Glomerular endothelial cell (primary cell): ENCODE data around the gene NRM. TPM values are rescaled to one million over a fixed set of nuclear protein-coding genes. Genes with fewer than 3 reads are reported as not detected.

Experiments
- DNase-seq: peaks from one replicate; pipeline ENCODE4 v3.0.0-alpha.2; 2011; ENCODE audit warnings: low read depth, low spot score; ENCODE audit errors: extremely low read depth
- total RNA-seq: library from RNA; depleted of rRNA; stranded (reverse); fragments of >200 nt; gene quantifications from 2 replicates; pipeline ENCODE4 v1.2.3, GENCODE V29; 2015

NRM gene
- total RNA-seq, 1 donor from 2014 or later, result 8.8 TPM

DNA sequence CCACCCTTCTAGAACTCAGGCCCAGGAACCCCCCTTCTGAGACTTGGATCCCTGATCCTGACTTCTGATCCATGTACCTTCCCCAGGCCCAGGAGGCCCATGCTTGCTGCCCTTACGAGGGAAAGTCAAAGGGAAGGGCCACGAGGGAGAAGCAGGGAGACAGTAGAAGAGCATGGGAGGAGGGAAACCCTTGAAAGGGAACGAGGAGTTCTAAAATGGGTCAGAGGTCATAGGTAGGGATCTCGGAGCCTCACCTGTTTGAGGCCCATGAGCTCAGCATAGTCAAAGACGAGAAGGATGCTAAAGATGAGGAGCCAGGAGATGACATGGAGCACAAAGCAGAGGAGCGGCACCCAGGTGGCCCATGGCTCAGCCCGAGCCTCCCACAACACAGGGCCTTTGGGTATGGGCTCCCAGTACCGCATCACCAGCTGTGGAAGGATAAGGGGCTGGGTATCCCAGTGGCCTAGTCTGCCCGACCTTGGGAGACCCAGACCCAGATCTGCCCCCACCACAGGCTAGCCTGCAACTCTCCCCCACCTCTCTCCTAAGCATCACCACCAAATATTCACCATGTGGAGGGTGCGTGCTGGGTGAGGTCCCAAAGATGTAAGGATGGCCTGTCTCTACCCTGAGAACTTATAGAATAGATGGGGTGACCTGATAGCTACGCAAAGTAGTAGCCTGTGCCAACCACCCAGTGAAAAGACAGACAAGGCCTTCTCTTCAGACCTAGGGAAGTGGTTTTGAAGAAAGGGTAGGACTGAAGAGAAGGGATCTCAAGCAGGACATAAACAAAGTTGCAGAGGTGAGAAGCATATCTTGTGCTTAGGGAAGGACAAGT, 1.5 kb downstream of the NRM start:
- no peak for DNase-seq

DNA sequence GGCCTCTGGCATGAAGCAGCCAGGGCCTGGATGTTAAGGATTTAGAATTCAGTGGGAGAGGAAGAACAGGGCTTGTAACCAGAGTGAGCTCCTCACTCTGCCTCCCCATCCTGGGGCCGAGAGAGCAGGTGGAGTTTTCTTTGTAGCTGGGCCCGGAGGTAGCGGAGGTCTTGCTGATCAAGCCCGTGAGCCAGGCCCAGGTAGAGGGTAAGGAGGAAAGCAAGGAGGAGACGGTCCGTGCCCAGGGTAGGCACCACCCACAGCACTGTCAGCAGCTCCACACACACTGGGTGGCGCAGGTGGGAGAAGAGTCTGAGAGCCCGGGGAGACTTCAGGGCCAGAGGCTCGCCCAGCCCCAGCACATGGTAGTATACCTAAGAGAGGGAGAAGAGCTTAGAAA, 2.2 kb downstream of the NRM start:
- no peak for DNase-seq

DNA sequence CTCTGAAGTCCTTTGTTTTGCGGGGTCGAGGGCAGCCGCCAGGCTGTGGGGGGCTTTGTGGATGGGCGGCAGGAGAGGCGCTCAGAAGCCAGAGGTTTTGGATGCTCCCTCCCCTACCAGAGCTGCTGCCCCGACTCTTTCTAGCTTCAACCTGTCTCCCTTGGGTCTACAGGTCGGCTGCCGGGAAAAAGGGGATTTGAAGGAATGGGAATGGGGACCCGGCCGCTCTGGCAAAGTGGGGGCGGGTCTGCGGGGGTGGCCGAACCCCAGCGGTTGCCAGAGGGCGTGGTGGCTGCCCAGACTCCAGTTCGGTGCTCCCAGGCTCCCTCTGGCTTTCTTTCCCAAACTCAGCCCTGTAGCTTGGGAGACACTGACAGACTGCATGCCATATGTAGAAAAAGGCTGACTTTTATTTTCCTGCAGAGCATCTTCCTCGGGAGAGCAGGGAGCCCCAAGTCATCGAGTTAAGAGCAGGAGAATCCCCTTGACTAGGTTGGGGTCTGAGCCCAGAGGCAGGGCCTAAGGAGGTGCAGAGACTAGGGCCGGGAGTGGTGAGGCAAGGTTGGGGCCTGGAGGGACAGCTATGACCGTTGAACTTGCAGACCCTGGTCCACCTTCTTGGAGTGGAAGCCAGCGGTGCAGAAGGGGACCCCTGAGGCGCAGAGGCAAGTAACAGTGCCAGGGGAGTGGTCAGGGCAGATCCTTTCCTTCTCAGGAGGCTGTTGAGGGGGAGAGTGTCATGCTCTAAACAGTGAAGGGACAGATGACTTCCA, 2.9 kb downstream of the NRM start:
- no peak for DNase-seq

DNA sequence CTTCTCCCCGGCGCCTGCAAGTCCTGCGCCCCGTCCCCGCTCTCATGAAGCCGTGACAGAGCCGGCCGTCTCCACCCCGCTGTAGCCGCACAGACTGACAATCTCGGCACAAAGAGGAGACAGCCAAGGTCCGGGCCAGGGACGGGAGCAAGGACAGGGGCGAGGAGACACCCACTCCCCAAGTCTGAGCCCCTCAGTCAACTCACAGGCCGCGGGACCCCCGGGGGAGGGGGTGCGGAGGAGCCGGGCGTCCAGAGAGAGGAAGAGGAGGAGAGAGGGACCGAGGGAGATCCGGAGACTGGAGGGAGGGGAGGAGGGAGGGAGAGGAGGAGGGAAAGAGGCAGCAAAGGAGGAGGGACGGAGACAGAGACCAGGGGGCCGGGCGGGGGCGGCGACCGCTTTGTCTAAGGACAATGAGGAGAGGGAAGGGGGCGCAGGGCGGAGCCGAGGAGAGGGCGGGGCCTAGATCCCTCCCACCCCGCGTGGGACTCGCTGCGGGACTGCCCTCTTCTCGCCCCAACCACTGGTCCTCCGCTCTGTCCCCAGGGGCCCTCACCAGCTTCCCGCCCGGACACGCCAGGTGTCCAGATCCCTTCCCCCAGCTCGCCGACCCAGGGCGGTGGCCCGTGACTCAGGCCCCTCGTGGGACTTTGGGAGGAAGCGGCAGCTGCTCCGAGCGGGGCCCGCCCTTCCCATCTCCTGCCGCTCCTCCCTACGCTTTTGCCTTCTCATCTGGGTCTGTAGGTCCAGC, 3.7 kb downstream of the NRM start:
- no peak for DNase-seq

DNA sequence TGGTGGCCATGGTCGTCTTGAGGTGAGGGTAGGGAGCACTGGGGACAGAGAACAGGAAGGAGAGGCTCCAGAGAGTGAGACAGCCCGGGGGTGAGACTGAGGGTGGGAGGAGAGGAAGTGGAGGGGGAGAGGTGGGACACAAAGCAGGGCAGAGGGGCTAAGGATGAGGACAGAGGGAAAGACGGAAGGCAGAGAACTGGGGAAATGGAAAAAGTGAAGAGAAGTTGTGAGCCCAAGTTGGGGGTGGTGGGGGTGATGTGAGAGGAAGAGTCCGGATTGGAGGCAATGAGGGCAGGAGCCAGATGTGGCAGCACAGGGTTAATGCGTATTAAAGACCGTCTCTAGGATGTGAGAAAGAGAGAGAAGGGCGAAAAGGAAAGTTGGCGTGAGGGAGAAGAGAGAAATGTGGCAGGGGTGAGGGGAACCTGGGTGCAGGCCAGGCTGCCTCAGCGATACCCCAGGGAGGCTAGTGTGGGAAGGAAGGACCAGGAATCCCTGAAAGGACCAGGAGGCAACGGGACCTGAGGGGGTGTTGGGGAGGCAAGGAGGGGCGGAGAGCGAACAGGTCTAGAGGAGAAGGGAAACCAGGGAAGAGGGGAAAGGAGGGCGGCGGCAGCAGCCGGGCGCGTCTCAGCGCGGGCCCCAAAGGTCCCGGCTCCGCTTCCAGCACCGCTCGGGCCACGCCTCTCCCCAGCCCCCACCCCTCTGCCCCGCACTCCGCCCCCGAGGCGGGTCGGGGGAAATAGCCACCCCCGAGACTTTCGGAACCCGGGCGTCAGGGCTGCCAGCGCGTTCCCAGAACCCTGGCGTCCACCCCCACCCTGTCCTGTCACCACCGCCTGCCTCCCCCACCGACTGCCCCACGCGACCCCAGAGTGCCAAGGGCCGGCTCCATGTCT, 4.5 kb downstream of the NRM start, which contains the start of gene PPP1R18:
Gene PPP1R18, minus strand, starts transcription at position 637 of the 899 bp plus-strand sequence. Its CDS starts 627 bp downstream, at position 10.
- DNase-seq, result no peak

DNA sequence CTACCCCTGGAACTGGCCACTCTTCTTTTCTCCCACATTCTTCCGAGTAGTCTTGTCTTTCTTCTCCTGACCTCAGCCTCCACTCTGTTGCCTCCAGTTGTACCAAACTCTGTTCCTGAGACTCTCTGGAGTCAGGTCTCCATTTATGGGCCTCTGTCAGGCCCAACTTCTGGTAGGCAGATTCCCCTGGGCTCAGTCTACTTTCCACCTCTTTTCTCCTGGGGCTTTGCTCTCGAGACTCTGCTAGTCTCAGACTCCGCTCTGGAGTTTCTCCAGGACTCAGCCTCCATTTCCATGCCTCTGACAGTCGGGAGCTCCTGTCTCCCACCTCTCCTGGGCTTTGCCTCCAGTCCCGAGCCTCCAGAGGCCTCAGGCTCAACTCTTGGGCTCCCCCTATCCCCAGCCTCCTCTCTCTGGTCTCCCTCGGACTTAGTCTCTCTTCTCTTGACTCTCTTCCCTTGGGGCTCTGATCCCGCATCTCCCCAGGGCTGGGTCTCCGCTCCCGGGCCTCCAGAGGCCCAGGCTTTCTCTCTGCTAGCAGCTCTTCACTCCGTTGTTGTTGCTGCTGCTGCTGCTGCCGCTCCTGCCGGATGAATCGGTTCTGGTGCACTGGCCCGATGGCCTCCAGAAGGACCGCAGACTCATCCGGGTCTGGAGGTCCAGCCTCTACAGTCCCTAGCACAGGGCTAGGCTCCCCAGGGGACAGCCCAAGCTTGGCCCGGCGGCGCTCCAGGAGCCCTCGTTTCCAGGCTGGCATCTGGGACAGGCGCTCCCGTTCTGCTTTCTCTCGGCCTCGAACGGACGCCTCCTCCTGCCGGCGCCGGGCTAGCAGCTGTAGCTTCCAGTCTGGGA, 5.4 kb downstream of the NRM start:
- no peak for DNase-seq

DNA sequence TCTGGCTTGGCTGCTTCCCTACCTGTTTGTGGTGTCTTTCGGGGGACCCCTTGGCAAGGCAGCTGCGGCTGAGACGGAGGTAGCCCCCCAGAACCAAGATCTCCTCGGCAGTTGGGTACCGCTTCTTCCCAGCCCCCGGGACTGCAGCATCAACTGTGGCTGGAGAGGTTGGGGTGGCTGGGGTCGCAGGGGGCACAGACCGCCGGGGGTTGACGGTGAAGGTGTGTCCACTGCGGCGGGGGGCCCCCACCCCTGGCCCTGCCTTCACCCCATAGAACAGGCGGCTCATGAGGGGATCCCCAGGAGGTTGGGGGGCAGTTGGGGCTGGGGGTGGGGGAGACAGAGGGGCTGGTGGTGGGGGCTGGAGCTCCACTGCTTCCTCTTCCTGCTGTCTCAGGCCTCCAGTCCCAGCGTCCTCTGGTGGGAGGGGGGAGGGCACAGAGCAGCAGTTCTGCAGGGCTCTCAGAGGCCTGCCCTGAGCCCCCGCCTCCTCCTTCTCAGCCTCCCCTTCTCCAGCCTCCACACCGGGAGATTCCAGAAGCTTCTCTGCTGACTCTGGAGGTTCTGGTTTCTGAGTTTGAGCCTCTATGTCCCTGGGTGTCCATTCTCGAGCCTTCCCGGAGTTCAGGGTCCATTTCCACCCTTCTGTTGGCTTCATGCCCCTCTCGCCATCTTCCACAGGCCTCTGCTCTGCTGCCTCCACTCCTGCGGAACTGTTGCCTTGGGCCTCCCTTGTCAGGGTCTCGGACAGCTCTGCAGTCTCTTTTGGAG, 6.2 kb downstream of the NRM start:
- DNase-seq, result no peak

DNA sequence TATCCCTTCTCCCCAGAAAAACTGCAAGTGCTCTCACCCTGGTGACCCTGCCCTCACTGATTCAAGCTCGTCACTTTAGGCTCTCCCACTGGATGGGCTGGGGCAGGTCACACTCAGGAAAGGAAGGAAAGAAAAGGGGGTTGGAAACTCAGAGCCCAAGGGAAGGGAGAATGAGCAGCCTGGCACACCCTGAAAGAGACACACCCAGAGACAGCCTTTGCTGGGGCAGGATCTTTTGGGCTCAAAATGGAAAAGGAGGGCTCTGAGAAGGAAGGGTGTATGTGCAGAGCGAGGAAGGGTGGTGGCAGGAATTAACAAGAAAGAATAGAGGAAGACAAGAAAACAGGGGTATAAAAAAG, 6.8 kb downstream of the NRM start:
- no peak for DNase-seq

DNA sequence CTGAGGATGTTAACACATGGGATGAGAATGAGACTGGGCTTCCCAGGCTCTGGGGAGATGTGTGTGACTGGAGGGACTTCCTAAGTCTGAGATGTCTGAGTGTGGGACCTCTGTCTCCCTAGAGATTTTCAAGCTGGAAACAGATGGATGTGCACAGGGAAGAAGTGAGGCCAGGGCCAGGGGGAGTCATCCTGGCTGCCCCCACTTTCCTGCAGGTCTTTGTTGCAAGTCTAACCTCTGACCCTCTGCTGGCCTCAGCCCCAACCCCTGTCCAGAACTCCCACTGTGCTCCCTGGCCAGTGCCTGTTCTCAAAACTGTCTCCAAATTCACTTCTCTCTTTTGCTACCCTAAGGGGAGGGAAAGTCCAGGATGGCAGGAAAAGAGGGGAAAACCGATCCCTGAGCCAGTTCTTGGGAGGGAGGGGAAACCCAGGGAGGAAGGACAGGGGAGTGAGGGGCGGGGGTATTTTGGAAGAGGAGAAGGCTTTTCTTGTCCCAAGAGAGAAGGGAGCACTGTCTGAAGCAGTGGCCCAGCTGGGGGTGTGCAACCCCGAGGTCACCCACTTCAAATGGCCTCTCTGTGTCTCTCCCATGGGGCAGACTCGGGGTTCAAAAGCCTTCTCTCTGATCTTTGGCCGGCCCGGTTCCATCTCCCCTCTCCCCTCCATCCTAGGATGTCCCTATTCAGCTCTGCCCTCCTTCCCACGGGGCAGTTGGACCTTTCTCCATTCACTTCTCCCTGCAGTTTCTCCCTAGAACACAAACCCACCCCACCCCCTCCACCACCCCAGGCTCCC, 7.4 kb downstream of the NRM start:
- DNase-seq, result no peak

DNA sequence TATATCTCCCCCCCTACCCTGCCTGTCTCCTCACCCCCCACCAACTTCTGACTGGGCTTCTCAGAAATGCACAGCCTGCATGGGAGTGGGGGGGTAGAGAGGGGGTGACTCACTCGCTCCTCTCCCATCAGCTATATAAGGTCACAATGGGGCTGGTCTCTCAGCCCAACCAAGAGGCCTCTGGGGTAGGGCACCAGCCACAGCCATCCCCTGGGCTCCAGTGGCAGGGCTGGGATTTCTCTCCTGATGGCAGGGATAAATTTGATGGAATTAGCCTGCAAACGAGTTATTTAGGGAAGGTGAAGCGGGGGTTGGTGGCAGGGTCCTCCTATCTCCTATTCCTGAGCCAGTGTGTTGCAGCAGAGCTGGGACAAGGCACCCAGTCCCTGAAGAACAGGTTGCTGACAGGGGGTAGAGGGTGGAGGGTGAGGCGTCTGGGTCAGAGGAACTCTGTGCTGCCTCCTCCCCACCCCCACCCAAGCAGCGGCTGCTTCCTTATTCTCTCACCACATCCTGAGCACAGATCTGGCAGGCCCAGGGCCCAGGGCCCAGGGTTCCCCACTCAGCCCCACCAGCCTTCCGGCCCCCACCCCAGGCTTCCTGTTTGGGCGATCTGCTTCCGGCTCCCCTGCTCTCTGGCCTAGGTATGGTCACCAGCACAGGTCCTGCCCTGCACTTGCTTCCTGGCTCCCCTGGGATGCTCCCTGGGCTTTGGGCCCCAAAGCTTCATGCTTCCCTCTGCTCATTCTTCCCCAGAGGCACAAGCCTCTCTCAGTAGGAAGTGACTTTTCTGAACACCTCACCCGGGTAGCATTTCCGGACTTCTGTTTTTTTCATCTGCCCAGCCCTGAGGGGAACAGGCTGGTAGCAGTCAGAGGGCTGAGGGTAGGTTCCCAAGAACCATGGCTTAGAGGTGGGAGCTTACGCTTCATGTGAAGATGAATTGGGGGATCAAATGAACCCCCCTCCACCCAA, 8.4 kb downstream of the NRM start:
- DNase-seq, result no peak

DNA sequence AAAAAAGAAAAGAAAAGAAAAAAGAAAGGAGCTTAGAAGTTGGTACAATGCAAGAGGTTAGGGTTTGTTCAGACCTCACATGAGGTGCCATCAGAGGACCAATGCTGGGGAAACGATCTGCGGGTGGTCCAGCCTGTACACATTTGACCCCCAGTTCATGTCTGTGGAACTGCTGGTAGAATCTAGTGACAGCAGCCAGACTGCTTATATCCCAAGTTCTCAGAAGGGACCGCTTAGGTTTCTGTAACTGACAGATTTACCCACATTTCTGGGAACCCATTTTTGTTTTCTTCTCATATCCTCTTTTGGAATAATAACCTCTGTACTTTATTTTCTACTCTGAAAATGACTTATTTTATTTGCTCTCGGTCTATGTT, 9.0 kb downstream of the NRM start:
- no peak for DNase-seq

DNA sequence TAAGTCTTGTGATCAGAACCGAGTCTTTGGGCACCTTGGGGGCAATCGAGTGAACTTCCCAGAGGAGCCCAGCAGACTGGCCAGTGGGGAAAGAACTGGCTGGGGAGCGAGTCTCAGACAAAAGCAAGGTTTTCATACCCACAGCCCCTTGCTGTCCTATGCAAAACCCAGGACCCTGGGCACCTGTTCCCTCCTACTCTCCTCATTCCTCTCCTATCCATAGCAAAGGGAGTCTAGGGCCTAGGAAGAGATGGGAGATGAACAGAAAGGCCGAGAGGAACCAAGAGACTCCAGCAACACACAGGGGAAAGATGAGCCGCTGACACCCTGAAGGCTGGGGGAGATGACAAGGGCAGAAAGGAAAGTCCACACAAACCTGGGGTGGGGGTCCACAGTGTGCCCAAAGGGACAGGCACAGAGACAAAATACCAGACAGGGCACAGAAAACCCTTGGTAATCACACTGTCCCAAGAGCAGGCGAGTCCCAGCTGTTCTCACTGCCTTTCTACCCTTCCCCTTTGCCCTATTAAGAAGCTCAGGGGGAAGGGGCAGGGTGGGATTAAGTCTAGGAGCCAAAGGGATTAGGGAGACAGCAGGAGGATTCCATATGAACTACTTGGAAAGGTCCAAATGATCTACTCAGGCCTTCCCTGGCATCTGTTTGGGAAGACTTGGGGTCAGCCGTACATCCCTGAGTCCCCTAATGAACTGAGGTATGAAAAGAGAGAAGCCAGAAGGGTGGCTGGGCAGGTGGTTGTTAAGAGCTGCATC, 10.8 kb downstream of the NRM start:
- DNase-seq, result no peak

DNA sequence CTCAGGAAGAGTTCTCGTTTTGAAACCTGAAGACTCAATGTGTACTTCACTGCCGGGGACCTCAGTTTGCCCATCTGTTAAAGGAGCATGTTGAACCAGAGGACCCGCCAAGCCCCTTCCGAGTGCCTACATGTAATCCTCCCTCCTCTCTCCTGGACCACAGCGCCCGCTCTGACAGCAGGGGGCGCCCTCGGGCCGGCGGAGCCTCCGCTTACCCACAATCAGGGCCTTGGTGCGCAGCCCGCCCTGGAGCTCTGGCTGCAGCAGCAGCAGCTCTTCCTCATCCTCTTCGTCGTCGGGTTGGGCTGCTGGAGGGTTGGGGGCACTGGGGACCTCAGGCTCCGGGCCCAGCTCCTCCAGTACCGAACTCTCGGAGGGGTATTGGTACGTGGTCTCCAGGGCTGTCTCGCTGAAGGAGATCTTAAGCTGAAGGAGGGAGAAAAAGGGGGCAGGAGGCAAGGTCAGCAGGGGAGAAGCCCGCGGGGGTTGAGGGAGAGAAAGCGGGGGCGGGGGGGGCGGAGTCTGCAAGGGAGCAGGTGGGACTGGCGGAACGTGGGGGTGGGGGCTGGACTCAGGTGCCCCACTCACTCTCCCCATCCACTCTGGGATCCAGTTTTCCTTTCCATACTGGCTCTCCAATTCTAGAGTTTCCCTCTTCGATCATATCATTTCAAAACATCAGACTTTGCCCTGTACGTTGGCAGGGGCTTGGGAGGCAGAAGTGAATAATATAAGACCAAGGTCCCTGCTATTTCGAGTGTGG, 11.6 kb downstream of the NRM start:
- DNase-seq, result no peak

DNA sequence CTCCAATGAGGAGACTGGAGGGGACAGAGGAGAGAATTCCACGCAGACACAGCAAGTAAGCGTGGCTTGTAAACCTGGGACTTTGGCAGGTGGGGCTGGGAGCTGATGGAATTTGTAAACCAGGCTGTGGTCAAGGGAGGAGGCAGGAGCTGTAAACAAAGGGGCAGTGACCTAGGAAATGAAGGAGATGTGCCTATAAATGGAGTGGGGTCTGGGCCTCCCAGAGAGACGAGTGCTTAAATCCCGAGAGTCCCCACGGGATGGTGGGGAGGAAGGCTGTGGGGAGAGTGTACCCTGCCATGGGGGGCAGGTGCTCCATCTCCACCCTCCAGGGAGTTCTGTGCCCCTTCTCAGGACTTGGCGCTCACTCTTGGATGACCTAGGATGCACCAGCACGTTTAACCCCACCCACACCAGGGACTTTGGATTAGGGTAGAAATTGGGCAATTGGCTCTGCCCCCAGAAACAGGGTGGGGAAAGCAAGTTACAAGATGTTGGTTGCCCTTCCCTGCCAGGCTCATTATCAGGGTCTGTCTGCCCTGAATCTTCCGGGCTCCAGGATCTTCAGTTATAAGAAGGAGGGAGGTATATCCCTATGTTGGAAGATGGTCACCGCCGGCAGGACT, 14.0 kb downstream of the NRM start:
- no peak for DNase-seq
